ENCODE results near the gene CD276.
"Not testable (repeated sequence)": the region's sequence is repeated elsewhere in the genome, so short reads cannot be mapped to it uniquely, and the experiment has no call there.

Gene CD276

GRCh38 chr15:73723191-73723590 lies 39.0 kb downstream of the CD276 start:
- TF ChIP-seq CTCF (IDR thresholded peaks at IDR 0.05; ENCODE audit: extremely low read depth, insufficient read depth, missing control alignments) = no peak
- no peak for DNase-seq (ENCODE audit: low spot score)
- in situ Hi-C loops (cut with MboI; ENCODE audit: low pct_unique_long_range_greater_than_20kb, low sequenced_read_pairs, unreplicated experiment) = no loop called here

GRCh38 chr15:73724212-73724611 lies 40.0 kb downstream of the CD276 start:
- no peak for TF ChIP-seq CTCF (IDR thresholded peaks at IDR 0.05; ENCODE audit: extremely low read depth, insufficient read depth, missing control alignments)
- no peak for DNase-seq (ENCODE audit: low spot score)
- in situ Hi-C loops (cut with MboI; ENCODE audit: low pct_unique_long_range_greater_than_20kb, low sequenced_read_pairs, unreplicated experiment) = no loop called here

- in situ Hi-C loops (cut with MboI; ENCODE audit: low pct_unique_long_range_greater_than_20kb, low sequenced_read_pairs, unreplicated experiment) = no loop called here
- no peak for DNase-seq (ENCODE audit: low spot score)
- no peak for TF ChIP-seq CTCF (IDR thresholded peaks at IDR 0.05; ENCODE audit: extremely low read depth, insufficient read depth, missing control alignments)
Observed at GRCh38 chr15:73727330-73727976, 43.3 kb downstream of the CD276 start.

- in situ Hi-C loops (cut with MboI; ENCODE audit: low pct_unique_long_range_greater_than_20kb, low sequenced_read_pairs, unreplicated experiment); DNase-seq (ENCODE audit: low spot score): not testable (repeated sequence)
Observed at GRCh38 chr15:73732051-73732450, 47.9 kb downstream of the CD276 start.

GRCh38 chr15:73732930-73733329 lies 48.7 kb downstream of the CD276 start:
- DNase-seq (ENCODE audit: low spot score) = no peak
- in situ Hi-C loops (cut with MboI; ENCODE audit: low pct_unique_long_range_greater_than_20kb, low sequenced_read_pairs, unreplicated experiment) = no loop called here
- no peak for TF ChIP-seq CTCF (IDR thresholded peaks at IDR 0.05; ENCODE audit: extremely low read depth, insufficient read depth, missing control alignments)

GRCh38 chr15:73737535-73737934 lies 53.4 kb downstream of the CD276 start:
- TF ChIP-seq CTCF (IDR thresholded peaks at IDR 0.05; ENCODE audit: extremely low read depth, insufficient read depth, missing control alignments) = no peak
- in situ Hi-C loops (cut with MboI; ENCODE audit: low pct_unique_long_range_greater_than_20kb, low sequenced_read_pairs, unreplicated experiment) = no loop called here
- DNase-seq (ENCODE audit: low spot score) = no peak

- in situ Hi-C loops (cut with MboI; ENCODE audit: low pct_unique_long_range_greater_than_20kb, low sequenced_read_pairs, unreplicated experiment) = no loop called here
- no peak for DNase-seq (ENCODE audit: low spot score)
- no peak for TF ChIP-seq CTCF (IDR thresholded peaks at IDR 0.05; ENCODE audit: extremely low read depth, insufficient read depth, missing control alignments)
Observed at GRCh38 chr15:73740152-73741048, 56.2 kb downstream of the CD276 start.

Data from GM13977 (cell line).